GM19239 (cell line): ENCODE results near the gene OLFML1.
A peak's percentile ranks its signal among the peaks of the same experiment; 100 is the strongest.

Source experiments
- DNase-seq: peaks from one replicate; pipeline ENCODE4 v3.0.0; 2011; ENCODE audit warnings: low spot score; ENCODE audit not compliant: insufficient read length
- FAIRE-seq: peaks from 2 replicates; lab custom pipeline; 2011; peaks lifted over from hg19 to GRCh38; lab: Jason Lieb, UNC

Gene OLFML1

GRCh38 chr11:7471071-7471470, 14.2 kb upstream of the OLFML1 start:
- DNase-seq = no peak
- no peak for FAIRE-seq

- FAIRE-seq (peak; percentile 68), DNase-seq (peak; percentile 15)
Measured at GRCh38 chr11:7473717-7474116, 11.6 kb upstream of the OLFML1 start.

GRCh38 chr11:7480113-7480512, 5.2 kb upstream of the OLFML1 start:
- no peak for FAIRE-seq
- DNase-seq = no peak

GRCh38 chr11:7484131-7484530, 1.2 kb upstream of the OLFML1 start:
- FAIRE-seq (no peak), DNase-seq (no peak)

- FAIRE-seq = no peak
- no peak for DNase-seq
Measured at GRCh38 chr11:7484645-7485044, 661 bp upstream of the OLFML1 start.

GRCh38 chr11:7486098-7486780, 933 bp downstream of the OLFML1 start:
- DNase-seq (no peak), FAIRE-seq (no peak)

- FAIRE-seq (no peak), DNase-seq (no peak)
Measured at GRCh38 chr11:7486781-7487140, 1.5 kb downstream of the OLFML1 start.

GRCh38 chr11:7487360-7487759, 2.1 kb downstream of the OLFML1 start:
- DNase-seq = no peak
- FAIRE-seq = no peak

GRCh38 chr11:7488681-7489080, 3.4 kb downstream of the OLFML1 start:
- FAIRE-seq (no peak), DNase-seq (no peak)

- FAIRE-seq (no peak), DNase-seq (no peak)
Measured at GRCh38 chr11:7489376-7489775, 4.1 kb downstream of the OLFML1 start.

GRCh38 chr11:7490054-7490453, 4.7 kb downstream of the OLFML1 start:
- FAIRE-seq = no peak
- DNase-seq = no peak

- DNase-seq (no peak), FAIRE-seq (no peak)
Measured at GRCh38 chr11:7490535-7490934, 5.2 kb downstream of the OLFML1 start.

- FAIRE-seq (no peak), DNase-seq (no peak)
Measured at GRCh38 chr11:7492253-7492652, 6.9 kb downstream of the OLFML1 start.

- no peak for FAIRE-seq
- DNase-seq = no peak
Measured at GRCh38 chr11:7493670-7494069, 8.4 kb downstream of the OLFML1 start.

- FAIRE-seq (no peak), DNase-seq (no peak)
Measured at GRCh38 chr11:7494086-7494745, 8.9 kb downstream of the OLFML1 start.

GRCh38 chr11:7495882-7496551, 10.7 kb downstream of the OLFML1 start:
- FAIRE-seq = peak; percentile 91
- DNase-seq = peak; percentile 33

- DNase-seq (no peak), FAIRE-seq (no peak)
Measured at GRCh38 chr11:7498193-7498592, 12.9 kb downstream of the OLFML1 start.

GRCh38 chr11:7499081-7499480, 13.8 kb downstream of the OLFML1 start:
- DNase-seq (no peak), FAIRE-seq (no peak)

- DNase-seq (no peak), FAIRE-seq (no peak)
Measured at GRCh38 chr11:7500251-7500650, 14.9 kb downstream of the OLFML1 start.

GRCh38 chr11:7501251-7501650, 15.9 kb downstream of the OLFML1 start:
- no peak for DNase-seq
- peak; percentile 14 for FAIRE-seq

- peak; percentile 58 for FAIRE-seq
- DNase-seq = no peak
Measured at GRCh38 chr11:7501894-7502293, 16.6 kb downstream of the OLFML1 start.

- DNase-seq (no peak), FAIRE-seq (no peak)
Measured at GRCh38 chr11:7506243-7506642, 20.9 kb downstream of the OLFML1 start.
